Fibroblast of pulmonary artery (primary cell): Measurements from ENCODE around the gene SNX2.

Experiments used
- DNase-seq: peaks from one replicate; pipeline ENCODE4 v3.0.0-alpha.2; 2010; ENCODE audit warnings: low read depth
- H3K4me3 ChIP-seq: replicated peaks from 2 replicates; pipeline ENCODE4 v1.5.1; 2011; ENCODE audit warnings: low read depth, mild to moderate bottlenecking, control low read depth, low read length, moderate library complexity
- TF ChIP-seq, protein P1 (sequence below): IDR thresholded peaks from 2 replicates; pipeline ENCODE4 v1.5.1; 2011; ENCODE audit warnings: mild to moderate bottlenecking, control low read depth, low read length, inconsistent platforms; ENCODE audit errors: missing control alignments

SNX2 gene, protein sequence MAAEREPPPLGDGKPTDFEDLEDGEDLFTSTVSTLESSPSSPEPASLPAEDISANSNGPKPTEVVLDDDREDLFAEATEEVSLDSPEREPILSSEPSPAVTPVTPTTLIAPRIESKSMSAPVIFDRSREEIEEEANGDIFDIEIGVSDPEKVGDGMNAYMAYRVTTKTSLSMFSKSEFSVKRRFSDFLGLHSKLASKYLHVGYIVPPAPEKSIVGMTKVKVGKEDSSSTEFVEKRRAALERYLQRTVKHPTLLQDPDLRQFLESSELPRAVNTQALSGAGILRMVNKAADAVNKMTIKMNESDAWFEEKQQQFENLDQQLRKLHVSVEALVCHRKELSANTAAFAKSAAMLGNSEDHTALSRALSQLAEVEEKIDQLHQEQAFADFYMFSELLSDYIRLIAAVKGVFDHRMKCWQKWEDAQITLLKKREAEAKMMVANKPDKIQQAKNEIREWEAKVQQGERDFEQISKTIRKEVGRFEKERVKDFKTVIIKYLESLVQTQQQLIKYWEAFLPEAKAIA

DNA sequence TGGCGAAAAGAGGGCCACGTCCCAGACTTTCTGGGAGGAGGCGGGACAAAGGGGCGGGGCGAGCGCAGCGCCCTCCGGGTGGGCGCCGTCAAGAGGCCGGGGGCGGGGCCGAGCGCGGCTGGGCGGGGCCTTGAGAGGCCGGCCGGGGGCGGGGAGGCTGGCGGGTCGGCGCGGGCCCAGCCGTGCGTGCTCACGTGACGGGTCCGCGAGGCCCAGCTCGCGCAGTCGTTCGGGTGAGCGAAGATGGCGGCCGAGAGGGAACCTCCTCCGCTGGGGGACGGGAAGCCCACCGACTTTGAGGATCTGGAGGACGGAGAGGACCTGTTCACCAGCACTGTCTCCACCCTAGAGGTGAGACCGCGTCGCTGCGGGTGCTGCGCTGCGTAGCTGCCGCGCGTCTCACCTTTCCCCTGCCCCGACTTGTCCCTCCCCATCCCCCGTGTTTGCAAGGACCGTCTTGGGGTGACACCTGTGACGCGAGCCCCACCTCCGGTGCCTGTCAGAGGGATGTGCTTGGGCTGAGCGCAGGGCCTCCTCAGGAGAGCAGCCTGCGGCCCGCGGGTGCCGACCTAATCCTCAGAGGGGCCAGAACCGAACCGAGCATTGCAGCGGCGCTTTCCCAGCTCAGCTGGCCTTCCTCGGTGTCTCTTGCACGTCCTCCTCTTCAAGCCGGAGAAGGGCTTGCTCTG, at the start of gene SNX2:
SNX2 (plus strand) TSS at position 220 of the 689 bp plus-strand sequence; CDS start at position 244, 24 bp downstream.
- peak; percentile 89 for DNase-seq
- TF ChIP-seq, protein P1, sequence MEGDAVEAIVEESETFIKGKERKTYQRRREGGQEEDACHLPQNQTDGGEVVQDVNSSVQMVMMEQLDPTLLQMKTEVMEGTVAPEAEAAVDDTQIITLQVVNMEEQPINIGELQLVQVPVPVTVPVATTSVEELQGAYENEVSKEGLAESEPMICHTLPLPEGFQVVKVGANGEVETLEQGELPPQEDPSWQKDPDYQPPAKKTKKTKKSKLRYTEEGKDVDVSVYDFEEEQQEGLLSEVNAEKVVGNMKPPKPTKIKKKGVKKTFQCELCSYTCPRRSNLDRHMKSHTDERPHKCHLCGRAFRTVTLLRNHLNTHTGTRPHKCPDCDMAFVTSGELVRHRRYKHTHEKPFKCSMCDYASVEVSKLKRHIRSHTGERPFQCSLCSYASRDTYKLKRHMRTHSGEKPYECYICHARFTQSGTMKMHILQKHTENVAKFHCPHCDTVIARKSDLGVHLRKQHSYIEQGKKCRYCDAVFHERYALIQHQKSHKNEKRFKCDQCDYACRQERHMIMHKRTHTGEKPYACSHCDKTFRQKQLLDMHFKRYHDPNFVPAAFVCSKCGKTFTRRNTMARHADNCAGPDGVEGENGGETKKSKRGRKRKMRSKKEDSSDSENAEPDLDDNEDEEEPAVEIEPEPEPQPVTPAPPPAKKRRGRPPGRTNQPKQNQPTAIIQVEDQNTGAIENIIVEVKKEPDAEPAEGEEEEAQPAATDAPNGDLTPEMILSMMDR = no peak
- peak within 1 kb of the TSS; percentile 99 for H3K4me3 ChIP-seq

DNA sequence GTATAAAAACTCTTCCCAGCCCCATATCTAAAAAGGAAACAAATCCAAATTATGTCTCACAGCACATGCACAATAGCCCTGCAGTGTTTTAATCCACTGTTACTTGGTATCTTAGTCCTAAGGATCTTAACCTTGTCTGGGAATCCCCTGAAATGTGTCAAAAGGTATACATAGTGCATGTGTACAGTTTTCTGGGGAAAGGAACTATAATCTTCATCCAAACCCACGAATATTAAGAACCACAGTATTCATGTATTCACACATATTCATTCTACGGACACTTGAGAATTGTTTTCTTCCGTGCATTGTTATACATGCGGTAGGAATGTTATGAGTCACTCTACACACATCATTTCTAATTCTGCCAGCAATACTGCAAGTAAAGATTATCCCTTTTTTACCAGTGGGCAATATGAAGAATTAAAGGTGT, 47.8 kb upstream of the SNX2 start:
- H3K4me3 ChIP-seq = peak overlapping the region; percentile 39
- peak; percentile 87 for DNase-seq
- TF ChIP-seq, protein P1 = no peak

DNA sequence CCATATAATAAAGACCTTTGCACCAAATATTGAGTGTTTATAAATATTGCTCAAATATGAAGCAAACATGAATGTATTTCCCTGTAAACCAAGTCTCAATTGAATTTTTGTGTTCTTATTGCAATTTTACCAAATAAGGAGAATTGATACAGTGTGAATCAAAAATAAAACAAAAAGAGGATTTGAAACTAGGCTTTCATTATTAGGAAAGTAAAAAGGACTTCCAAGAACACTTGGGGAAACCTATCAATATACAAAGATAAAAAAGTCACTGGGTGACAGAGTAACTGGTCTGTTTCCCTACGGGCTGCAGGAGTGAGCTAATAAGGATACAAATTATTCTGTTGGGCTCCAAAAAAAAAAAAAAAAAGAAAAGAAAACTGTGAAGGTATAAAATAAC, 44.8 kb upstream of the SNX2 start:
- TF ChIP-seq, protein P1 = no peak
- DNase-seq = no peak
- H3K4me3 ChIP-seq = no peak overlapping the region

DNA sequence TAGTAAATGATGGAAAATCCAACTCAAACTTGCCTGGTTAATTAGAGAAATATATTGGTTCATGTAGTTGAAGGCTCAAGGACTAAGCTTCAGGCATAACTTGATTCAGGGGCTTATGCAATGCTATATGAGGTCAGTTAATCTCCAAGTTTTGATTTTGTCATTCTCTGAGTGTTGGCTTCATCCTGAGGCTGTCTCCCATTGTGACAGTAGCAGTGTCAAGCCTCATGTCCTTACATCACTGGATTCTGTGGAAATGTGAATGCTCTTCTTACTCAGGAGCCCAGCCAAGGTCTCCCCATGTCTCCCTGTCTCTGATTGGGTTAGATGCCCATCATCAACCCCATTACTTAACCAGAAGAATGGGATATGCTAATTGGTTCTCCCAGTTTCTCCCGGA, 44.4 kb upstream of the SNX2 start:
- DNase-seq = no peak
- TF ChIP-seq, protein P1 = no peak
- H3K4me3 ChIP-seq = no peak overlapping the region

DNA sequence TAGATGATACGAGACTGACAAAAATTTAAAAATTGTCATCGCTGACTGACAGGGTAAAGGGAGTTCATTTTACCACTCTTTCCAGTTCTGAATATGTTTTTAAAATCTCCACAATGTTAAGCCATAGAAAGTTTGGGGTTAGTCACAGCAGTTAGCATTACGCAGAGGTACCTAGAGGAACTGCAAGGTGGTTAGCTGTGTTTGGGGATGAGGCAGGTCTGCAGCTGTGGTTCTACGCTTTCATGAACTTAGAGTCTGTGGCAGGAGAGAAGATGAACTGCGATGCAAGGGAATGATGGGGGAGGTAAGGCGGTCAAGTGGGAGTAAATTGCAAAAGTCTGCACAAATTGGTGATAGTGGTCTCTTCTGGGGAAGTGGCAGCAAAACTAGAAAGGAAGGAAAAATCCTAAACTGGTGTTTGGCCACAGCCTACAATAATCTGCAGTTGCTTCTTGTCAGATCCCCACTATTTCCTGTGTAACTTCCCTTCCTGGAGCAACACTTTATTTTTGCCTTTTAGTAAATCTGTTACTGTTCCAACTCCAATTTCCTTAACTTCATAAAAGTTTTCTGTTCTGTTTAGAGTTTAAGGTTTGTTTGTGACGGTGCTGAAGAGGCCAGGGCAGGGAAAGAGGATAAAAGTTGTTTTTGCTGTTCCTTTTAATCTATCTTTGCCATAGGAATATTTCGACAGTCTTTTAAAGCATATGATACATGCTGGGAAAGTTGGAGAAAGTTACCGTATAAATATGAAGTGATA, 38.6 kb upstream of the SNX2 start:
- TF ChIP-seq, protein P1 = no peak
- H3K4me3 ChIP-seq = no peak overlapping the region
- peak; percentile 31 for DNase-seq

DNA sequence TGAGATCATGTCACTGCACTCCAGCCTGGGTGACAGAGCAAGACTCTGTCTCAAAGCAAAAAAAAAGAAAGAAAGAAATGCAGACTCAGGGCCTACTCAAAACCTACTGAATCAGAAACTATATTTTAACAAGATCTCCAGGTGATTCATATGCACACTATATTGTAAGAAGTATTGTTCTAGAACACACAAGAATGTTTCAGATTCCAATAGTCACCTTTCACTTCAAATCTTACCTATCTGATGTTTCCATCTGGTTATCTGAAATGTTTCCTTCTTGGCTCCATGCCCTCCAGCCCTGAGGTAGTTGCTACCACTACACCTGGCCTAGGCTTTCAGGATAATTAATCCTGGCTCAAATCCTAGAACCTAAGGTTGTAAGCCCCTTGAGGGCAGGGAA, 36.8 kb upstream of the SNX2 start:
- TF ChIP-seq, protein P1 = no peak
- no peak for DNase-seq
- no peak overlapping the region for H3K4me3 ChIP-seq
